Chondrocyte (in vitro differentiated cells): Measurements from ENCODE around the gene HSPBAP1. TPM values are rescaled to one million over a fixed set of nuclear protein-coding genes. Genes with fewer than 3 reads are reported as not detected.

Experiments
- DNase-seq: peaks from one replicate; pipeline ENCODE4 v3.0.0; 2021; ENCODE audit warnings: mixed read lengths, low spot score
- H3K27ac Mint-ChIP-seq: one replicate; pipeline ENCODE4 v1.8.0; 2021; ENCODE audit warnings: mild to moderate bottlenecking, moderate library complexity, mixed read lengths; ENCODE audit not compliant: unreplicated experiment
- H3K27me3 Mint-ChIP-seq: 2 replicates; pipeline ENCODE4 v1.8.0; 2021; ENCODE audit warnings: low read depth, mixed read lengths
- H3K36me3 Mint-ChIP-seq: 2 replicates; pipeline ENCODE4 v1.8.0; 2021; ENCODE audit warnings: low read depth, mixed read lengths
- H3K4me1 Mint-ChIP-seq: 2 replicates; pipeline ENCODE4 v1.8.0; 2021; ENCODE audit warnings: low read depth, mild to moderate bottlenecking, mixed read lengths
- H3K4me3 Mint-ChIP-seq: one replicate; pipeline ENCODE4 v1.8.0; 2021; ENCODE audit warnings: mild to moderate bottlenecking, moderate library complexity, mixed read lengths; ENCODE audit not compliant: unreplicated experiment
- H3K9me3 Mint-ChIP-seq: 2 replicates; pipeline ENCODE4 v1.8.0; 2021; ENCODE audit warnings: low read depth, mixed read lengths
- CTCF ChIP-seq: fragments of 200-600 bp; sonication (generic); IDR thresholded peaks from 2 replicates; pipeline ENCODE4 v1.5.0; 2021; ENCODE audit warnings: antibody characterized with exemption, mild to moderate bottlenecking, moderate library complexity
- total RNA-seq: library from RNA; stranded (reverse); gene quantifications from 3 replicates; pipeline ENCODE4 v1.2.1, GENCODE V29; 2021

The HSPBAP1 gene
- total RNA-seq, 1 donor from 2014 or later = 4.8 TPM

GRCh38 chr3:122691195-122691594 is 102.4 kb downstream of the HSPBAP1 start:
- Mint-ChIP-seq H3K9me3 (no peaks in the 10 kb centered on the region), H3K27me3 (no peaks in the 10 kb centered on the region), H3K27ac (no peak overlapping the region), H3K36me3 (peaks cover 29% of the 10 kb centered on the region), H3K4me3 (no peak overlapping the region), H3K4me1 (no peaks in the 10 kb centered on the region)
- no peak for TF ChIP-seq CTCF
- no peak for DNase-seq

DNA sequence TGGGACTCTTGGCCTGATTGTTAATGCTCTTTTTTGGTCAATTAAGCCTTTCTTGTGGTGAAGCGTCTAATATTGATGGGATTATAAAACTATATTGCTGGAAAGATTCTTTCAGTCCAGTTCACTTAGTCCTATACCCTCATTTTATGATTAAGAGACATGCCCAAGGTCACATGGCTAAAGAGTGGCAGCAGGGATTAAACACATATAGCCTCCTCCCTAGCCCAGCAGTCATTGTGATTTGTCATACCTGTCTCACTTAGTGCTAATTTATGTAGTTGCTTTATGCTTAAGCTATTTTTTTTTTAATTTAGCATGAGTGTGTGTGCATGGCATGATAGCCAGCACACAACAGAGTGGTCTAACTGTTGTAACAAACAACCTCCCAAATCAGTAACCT is 103.5 kb downstream of the HSPBAP1 start:
- H3K4me3 Mint-ChIP-seq = no peak overlapping the region
- peaks cover 28% of the 10 kb centered on the region for H3K36me3 Mint-ChIP-seq
- no peaks in the 10 kb centered on the region for H3K9me3 Mint-ChIP-seq
- DNase-seq = no peak
- H3K4me1 Mint-ChIP-seq = no peaks in the 10 kb centered on the region
- H3K27me3 Mint-ChIP-seq = no peaks in the 10 kb centered on the region
- no peak overlapping the region for H3K27ac Mint-ChIP-seq
- no peak for TF ChIP-seq CTCF

Other genes starting within 250 kb of the HSPBAP1 start
- 9.0 to 16.5 TPM (median 9.1 TPM) in 3 replicates for gene PARP9, start 229.5 kb downstream of the HSPBAP1 start, total RNA-seq
- gene DTX3L, start 229.5 kb downstream of the HSPBAP1 start, total RNA-seq = 13.5 to 16.6 TPM (median 15.0 TPM) in 3 replicates
- 0.10 TPM in 1 of 3 replicates, not detected in the others for gene PARP15, start 216.2 kb downstream of the HSPBAP1 start, total RNA-seq
- gene PARP14, start 113.0 kb downstream of the HSPBAP1 start, total RNA-seq = 14.1 to 29.0 TPM (median 15.3 TPM) in 3 replicates
- 14.3 to 15.1 TPM (median 14.3 TPM) in 3 replicates for gene SLC49A4, start 1.2 kb upstream of the HSPBAP1 start, total RNA-seq
- 3.1 to 68.8 TPM (median 68.4 TPM) in 3 replicates for gene SEMA5B, start 233.9 kb upstream of the HSPBAP1 start, total RNA-seq